Measurements from ENCODE around the gene SYT17. TPM values are rescaled to one million over a fixed set of nuclear protein-coding genes. Genes with fewer than 3 reads are reported as not detected.

The SYT17 gene
- total RNA-seq, 1 experiment from 2014 or later, result 10.3 TPM

DNA sequence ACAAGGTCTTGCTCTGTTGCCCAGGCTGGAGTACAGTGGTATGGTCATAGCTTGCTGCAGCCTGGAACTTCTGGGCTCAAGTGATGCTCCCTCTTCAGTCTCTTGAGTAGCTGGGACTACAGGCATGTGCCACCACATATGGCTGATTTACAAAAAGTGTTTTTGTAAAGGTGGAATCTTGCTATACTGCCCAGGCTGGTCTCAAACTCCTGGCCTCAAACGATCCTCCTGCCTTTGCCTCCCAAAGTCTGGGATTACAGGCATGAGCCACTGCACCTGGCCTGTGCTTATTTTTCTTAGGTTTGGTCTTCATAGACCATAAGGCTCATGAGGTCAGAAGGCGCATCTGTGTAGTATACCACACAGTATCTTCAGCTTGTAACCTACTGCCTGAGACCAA, 122.8 kb downstream of the SYT17 start (continued):
- TF ChIP-seq SIN3A (IDR thresholded peaks at IDR 0.05; ENCODE audit: low read depth) (no peak), SP1 (IDR thresholded peaks at IDR 0.05; ENCODE audit: low read depth) (no peak)

DNA sequence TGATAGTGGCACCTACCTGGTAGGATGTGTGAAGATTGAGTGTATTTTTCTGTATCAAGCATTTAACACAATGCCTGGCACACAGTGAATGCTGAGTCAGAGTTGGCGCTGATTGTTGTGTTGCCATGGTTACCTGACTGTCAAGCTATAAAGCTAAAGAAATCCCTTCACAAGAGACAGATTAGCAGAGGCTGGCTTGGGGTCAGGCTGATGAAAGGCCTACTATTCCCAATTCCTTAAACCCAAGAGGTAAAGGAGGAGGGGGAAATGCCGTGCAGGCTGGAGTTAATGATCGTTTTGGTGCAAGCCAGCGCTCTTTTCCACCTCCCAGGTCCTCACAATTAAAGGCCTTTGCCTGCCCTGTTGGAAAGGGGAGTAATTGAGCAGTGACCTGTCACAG, 123.4 kb downstream of the SYT17 start:
- CTCF ChIA-PET, result no interaction called here
- peak; percentile 37 for ATAC-seq

More for the DNA sequence above, 123.4 kb downstream of the SYT17 start:
- peak overlapping the region; percentile 4; the same call in 1 of the 2 replicates for H3K4me2 ChIP-seq (ENCODE audit: low read length)
- BruUV-seq (replicated peaks), result no TSS peak
- intact Hi-C loops (cut with micrococcal nuclease), result no loop called here
- no peak overlapping the region for H3K9ac ChIP-seq (ENCODE audit: low read length)
- no peaks in the 10 kb centered on the region for H3K79me2 ChIP-seq (ENCODE audit: insufficient read depth, low read length)
- no peak for TF ChIP-seq TCF7L2 (IDR thresholded peaks at IDR 0.05; ENCODE audit: borderline replicate concordance, extremely low read depth, insufficient read depth, insufficient read length)
- no peak for TF ChIP-seq ZNF274 (IDR thresholded peaks at IDR 0.05; ENCODE audit: low read depth, low read length)
- TF ChIP-seq FOSL1 (IDR thresholded peaks at IDR 0.05; ENCODE audit: low read depth), result no peak
- no peak for TF ChIP-seq POLR2AphosphoS5 (IDR thresholded peaks at IDR 0.05; ENCODE audit: low read depth, low read length)
- TF ChIP-seq, protein P1, sequence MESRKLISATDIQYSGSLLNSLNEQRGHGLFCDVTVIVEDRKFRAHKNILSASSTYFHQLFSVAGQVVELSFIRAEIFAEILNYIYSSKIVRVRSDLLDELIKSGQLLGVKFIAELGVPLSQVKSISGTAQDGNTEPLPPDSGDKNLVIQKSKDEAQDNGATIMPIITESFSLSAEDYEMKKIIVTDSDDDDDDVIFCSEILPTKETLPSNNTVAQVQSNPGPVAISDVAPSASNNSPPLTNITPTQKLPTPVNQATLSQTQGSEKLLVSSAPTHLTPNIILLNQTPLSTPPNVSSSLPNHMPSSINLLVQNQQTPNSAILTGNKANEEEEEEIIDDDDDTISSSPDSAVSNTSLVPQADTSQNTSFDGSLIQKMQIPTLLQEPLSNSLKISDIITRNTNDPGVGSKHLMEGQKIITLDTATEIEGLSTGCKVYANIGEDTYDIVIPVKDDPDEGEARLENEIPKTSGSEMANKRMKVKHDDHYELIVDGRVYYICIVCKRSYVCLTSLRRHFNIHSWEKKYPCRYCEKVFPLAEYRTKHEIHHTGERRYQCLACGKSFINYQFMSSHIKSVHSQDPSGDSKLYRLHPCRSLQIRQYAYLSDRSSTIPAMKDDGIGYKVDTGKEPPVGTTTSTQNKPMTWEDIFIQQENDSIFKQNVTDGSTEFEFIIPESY (IDR thresholded peaks at IDR 0.05; ENCODE audit: extremely low read depth, insufficient replicate concordance, low read length), result no peak
- no peak for TF ChIP-seq EGR1 (IDR thresholded peaks at IDR 0.05; ENCODE audit: low read depth)
- TF ChIP-seq RAD21 (IDR thresholded peaks at IDR 0.05; ENCODE audit: low read depth), result no peak
- no peak for TF ChIP-seq ZFX (IDR thresholded peaks at IDR 0.05)
- no peak for TF ChIP-seq EZH2 (IDR thresholded peaks at IDR 0.05)
- TF ChIP-seq POLR2A (IDR thresholded peaks at IDR 0.05; ENCODE audit: borderline replicate concordance, extremely low read depth, insufficient read depth, insufficient read length), result no peak
- ChIA-PET RAD21 (ENCODE audit: low non-redundant PET in 1 of 2, low total read pairs in 2 of 2, uncharacterized antibody in 2 of 2, unreplicated experiment in 2 of 2) (no interaction called here), POLR2A (no interaction called here)
- H3K36me3 ChIP-seq (ENCODE audit: control insufficient read depth in 1 of 2, insufficient read depth in 2 of 2, low read length in 2 of 2), result no peaks in the 10 kb centered on the region
- H3K9me2 ChIP-seq (ENCODE audit: insufficient read depth), result no peaks in the 10 kb centered on the region
- H4K20me1 ChIP-seq (ENCODE audit: insufficient read depth), result no peaks in the 10 kb centered on the region
- no peaks in the 10 kb centered on the region for H3K9me3 ChIP-seq (ENCODE audit: control insufficient read depth in 1 of 2, insufficient read depth in 1 of 2, low read depth in 1 of 2, low read length in 2 of 2)
- no peak overlapping the region for H3K27ac ChIP-seq (ENCODE audit: low read depth, low read length)
- H2AFZ ChIP-seq (ENCODE audit: low read depth, low read length, poor library complexity, severe bottlenecking), result no peak overlapping the region
- H3K27me3 ChIP-seq (ENCODE audit: insufficient read depth, low read length), result peaks cover 13% of the 10 kb centered on the region; the same call in 1 of the 2 replicates
- peaks cover 10% of the 10 kb centered on the region in 2 experiments; a peak in 3 of 4 replicates for H3K4me1 ChIP-seq (ENCODE audit: control insufficient read depth in 1 of 2, insufficient read depth in 2 of 2, low read length in 2 of 2)
- H3K4me3 ChIP-seq (replicated peaks in 1 of 2; ENCODE audit: low read depth in 1 of 2, low read length in 2 of 2), result no peak overlapping the region
- no peak for DNase-seq (ENCODE audit: low read depth, low spot score)
